Germinal center (tissue), 1 donor: Measurements from ENCODE around the gene C20orf96.
A peak's percentile ranks its signal among the peaks of the same experiment; 100 is the strongest.
"Not testable (repeated sequence)": the region's sequence is repeated elsewhere in the genome, so short reads cannot be mapped to it uniquely, and the experiment has no call there.

ENCODE experiments used
- DNase-seq: peaks from one replicate; pipeline ENCODE4 v3.0.0; 2012; ENCODE audit warnings: mixed read lengths, low spot score

C20orf96 gene, protein sequence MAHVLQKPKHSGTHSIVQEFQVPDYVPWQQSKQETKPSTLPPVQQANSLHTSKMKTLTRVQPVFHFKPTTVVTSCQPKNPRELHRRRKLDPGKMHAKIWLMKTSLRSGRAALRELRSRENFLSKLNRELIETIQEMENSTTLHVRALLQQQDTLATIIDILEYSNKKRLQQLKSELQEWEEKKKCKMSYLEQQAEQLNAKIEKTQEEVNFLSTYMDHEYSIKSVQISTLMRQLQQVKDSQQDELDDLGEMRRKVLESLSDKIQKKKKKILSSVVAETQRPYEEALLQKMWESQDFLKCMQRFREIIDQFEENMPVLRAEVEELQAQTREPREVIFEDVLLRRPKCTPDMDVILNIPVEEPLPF

GRCh38 chr20:290084-290831 lies at the start of gene C20orf96:
Gene C20orf96 (minus strand): TSS chr20:290750. CDS start chr20:290610, 140 bp downstream.
- DNase-seq, result peak; percentile 95

GRCh38 chr20:336040-336439 lies 45.5 kb upstream of the C20orf96 start:
- not testable (repeated sequence) for DNase-seq

GRCh38 chr20:334578-334977 lies 44.0 kb upstream of the C20orf96 start:
- DNase-seq, result no peak

DNA sequence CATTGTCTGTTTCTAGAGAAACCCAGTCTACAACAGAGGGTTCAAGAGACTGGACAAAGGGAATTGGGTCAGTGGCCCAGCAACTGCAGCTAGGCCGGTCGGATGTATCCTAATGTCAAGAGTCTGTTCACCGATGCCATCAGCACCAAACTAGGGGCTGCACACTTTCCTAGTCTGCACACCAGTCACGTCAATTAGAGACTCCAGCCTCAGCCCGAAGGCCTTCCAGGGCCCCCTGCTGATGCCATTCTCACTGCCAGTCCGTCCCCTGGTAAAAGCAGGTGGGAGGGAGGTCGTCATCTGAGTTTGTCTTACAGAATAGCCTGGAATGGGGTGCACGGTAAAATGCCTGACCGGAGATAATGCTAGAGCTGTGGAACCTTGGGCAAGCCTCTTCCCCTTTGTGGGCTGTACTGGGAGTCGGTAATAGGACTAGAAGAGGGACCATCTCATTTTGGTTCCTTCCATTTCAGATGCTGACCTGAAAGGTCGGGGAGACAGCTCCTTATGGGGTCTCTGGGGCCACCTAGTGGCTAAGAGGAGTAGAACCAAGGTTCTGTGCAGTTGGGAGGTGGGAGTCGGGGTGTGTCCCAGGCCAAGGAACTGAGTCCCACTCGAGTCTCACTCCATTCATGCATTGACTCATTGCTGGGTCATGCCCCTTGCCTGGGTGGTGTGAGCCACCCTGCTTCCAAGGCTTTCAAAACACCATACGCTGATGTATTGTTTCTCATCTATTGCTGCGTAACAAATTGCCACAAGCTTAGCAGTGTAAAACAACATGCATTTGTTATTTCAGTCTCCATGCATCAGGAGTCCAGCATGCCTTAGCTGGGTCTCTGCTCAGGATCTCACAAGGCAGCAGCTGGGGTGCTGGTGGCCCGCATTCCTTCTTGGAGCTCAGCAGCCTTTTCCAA lies 39.9 kb upstream of the C20orf96 start:
- peak; percentile 78 for DNase-seq

- DNase-seq, result no peak
Measured at GRCh38 chr20:329851-330232, 39.3 kb upstream of the C20orf96 start.

- no peak for DNase-seq
Measured at GRCh38 chr20:328975-329695, 38.6 kb upstream of the C20orf96 start.

GRCh38 chr20:328027-328974 lies 37.8 kb upstream of the C20orf96 start:
- DNase-seq, result no peak

- peak; percentile 86 for DNase-seq
Measured at GRCh38 chr20:327186-328026, 36.9 kb upstream of the C20orf96 start.

DNA sequence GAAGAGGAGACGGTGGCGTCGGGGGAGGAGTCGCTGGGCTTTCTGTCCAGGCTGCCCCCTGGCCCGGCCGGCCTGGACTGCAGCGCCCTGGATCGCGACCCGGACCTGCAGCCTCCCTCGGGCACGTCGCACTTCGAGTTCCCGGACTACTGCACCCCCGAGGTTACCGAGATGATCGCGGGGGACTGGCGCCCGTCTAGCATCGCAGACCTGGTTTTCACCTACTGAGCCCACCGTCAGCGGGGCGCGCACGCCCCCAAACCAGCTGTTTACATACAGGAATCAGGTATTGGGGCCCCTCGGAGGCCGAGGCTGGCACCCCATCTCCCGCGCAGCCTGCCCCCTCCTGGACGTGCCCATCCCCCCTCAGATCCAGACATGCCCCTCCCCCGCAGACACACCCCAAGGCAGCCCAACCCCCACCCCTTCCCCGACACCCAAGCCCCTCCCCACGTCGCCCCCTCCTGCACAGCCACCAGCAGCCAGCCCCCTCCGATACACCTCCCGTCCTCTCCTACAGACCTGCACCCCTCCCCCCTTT lies 36.2 kb upstream of the C20orf96 start:
- peak; percentile 18 for DNase-seq

- peak; percentile 58 for DNase-seq
Measured at GRCh38 chr20:325889-326644, 35.5 kb upstream of the C20orf96 start.

DNA sequence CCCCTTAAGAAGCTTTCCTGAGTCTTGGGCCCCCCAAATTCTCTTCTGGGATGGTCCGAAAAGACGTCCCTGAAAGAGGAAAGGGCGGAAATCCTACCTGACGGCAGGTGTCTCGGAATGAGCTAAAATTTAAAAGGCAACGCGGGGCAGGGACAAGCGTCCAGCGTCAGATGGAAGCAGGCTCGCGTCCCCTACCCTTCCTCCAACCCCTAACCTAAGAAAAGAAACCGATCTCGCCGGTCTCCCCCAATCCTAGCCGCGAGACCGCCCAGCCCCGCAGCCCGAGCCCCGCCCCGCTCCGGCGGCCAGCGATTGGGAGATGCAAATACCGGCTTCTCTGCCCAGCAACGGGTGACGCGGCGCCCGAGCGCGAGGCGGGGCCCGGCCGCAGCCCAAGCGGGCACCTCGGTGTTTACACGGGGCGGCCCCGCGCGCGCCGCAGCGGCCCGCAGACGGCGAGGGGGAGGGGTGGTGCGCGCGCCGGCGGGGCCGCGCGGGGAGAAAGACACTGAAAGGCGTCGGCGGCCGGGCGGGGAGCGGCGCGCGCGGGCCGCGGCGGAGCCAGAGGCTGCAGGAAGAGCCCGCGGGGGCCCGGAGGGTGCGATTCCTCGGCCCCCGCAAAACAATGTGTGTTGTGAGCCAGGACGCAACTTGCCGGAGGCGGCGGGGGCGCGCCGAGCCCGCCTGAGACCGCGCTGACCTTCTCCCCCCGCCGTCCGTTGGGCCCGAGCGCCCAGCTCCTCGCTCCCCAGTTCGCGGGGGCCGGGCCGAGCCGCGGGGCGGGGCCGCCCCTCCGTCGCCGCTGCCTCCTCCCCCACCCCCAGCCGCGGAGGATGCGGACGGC lies 34.7 kb upstream of the C20orf96 start, which contains the start of gene SOX12:
Gene SOX12 (plus strand): TSS at position 508 of the 844 bp plus-strand sequence. CDS start 373 bp downstream, outside the sequence.
- DNase-seq, result peak; percentile 93

GRCh38 chr20:324177-325044 lies 33.9 kb upstream of the C20orf96 start:
- peak; percentile 92 for DNase-seq

DNA sequence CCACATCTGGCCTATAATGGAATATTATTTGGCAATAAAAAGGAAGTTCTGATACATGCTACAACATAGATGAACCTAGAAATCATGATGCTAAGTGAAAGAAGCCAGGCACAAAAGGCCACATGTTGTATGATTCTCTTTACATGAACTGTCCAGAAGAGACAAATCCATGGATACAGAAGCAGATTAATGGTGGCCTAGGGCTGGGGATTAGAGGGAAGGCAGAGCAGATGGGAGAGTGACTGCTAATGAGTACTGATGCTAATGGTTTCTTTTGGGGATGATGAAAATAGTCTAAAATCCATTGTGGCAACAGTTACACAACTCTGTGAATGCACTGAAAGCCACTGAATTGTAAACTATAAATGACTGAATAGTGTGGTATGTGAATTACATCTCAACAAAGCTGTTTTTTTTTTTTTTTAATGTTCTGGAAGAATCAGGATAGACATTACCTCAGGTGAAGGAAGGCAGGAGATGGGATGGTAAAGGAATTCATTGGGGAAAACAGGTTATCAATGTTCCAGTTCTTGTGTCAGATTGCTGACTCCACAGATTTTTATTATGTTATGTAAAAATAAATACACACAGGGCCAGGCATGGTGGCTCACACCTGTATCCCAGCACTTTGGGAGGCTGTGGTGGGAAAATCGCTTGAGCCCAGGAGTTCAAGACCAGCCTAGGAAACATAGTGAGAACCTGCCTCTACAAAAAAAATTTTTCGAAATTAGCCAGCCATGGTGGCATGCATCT lies 25.9 kb upstream of the C20orf96 start:
- DNase-seq, result no peak

DNA sequence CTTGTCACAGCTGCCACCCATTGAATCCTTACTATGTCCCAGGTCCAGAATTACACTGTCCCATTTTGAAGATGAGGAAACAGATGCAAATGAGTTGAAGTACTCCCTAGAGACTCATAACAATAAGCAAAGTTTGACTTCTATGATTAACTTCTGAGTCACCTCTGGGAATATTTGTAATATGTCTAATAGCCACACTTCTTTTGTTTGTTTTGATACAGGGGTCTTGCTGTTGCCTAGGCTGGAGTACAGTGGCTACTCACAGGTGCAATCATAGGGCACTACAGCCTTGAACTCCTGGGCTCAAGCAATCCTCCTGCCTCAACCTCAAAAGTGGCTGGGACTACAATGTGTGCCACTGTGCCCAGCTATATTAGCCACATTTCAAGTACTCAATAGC lies 23.4 kb upstream of the C20orf96 start:
- DNase-seq, result no peak

DNA sequence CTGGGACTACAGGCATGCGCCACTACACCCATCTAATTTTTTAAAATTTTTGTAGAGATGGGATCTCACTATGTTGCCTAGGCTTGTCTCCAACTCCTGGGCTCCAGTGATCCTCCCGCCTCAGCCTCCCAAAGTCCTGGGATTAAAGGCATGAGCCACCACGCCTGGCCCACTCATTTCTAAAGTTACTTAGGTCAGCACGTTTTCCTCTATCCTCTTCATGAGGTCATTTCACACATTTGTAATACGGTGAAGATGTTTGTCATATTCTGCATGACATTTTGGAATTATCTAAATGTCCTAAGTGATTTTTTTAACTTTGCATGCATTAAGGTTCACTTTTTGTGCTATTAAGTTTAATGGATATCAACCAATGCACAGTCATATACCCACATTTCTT lies 22.9 kb upstream of the C20orf96 start:
- DNase-seq, result no peak

- no peak for DNase-seq
Measured at GRCh38 chr20:312866-313265, 22.3 kb upstream of the C20orf96 start.
